Transverse colon (tissue), 4 donors: ENCODE data around the gene UIMC1.

Experiments used
- CTCF ChIP-seq, 5 experiments: fragments of 200-600 bp in 3 of 5; fragments of 450-650 bp in 2 of 5; sonication (generic) in 3 of 5; IDR thresholded peaks; 1 replicate in 2 of 5; 2 replicates in 3 of 5; pipeline ENCODE4 v1.5.1; 2016 to 2017; ENCODE audit warnings: antibody characterized with exemption in 5 of 5, inconsistent platforms in 3 of 5, mild to moderate bottlenecking in 2 of 5, moderate library complexity in 1 of 5
- POLR2AphosphoS5 ChIP-seq, 3 donors: sonication (generic); formaldehyde crosslinking; IDR thresholded peaks; one replicate each; pipeline ENCODE4 v1.6.1; 2016; ENCODE audit warnings: antibody characterized with exemption in 3 of 3

DNA sequence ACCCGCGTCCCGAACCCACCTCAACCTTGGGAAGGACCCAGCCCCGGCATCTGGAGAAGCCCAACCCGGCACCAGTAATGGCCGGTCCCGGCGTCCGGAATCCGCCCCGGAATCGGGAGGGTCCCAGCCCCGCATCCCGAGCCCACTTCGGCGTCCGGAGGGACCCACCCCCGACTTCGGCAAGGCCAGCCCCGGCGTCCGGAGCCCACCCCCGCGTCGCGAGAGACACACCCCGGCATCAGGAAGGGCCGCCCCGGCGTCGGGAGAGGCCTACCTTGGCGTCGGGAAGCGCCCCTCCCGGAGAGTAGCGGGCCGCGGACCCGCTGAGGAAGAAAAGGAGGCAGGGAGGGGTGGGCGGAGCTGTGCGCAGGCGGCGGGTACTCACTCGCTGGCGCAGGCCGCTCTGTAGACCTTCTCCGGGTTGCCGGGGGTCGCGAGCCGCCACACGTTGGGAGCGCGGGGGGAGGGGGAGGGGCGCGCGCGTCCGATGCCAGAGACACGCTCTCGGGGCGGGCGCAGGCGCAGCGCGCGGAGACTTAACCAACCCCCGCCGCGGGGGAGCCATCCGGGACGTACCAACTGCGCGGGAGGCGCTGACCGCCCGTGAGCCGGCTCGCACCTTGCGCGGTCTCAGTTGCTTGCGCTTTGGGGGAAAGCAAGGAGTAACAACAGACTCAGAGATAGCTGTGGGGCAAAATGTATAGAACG lies at the start of gene UIMC1:
- TF ChIP-seq POLR2AphosphoS5 (IDR thresholded peaks at IDR 0.05), result peak; percentile 26 to 70 (median 43)
- TF ChIP-seq CTCF (IDR thresholded peaks at IDR 0.05), result no peak
